NCI-H526 (cell line): ENCODE measurements around the gene ENO3.

ENCODE experiments used
- DNase-seq, 2 experiments: peaks; one replicate each; lab custom pipeline; 2025; lab: John Stamatoyannopoulos, UW

ENO3 gene

DNA sequence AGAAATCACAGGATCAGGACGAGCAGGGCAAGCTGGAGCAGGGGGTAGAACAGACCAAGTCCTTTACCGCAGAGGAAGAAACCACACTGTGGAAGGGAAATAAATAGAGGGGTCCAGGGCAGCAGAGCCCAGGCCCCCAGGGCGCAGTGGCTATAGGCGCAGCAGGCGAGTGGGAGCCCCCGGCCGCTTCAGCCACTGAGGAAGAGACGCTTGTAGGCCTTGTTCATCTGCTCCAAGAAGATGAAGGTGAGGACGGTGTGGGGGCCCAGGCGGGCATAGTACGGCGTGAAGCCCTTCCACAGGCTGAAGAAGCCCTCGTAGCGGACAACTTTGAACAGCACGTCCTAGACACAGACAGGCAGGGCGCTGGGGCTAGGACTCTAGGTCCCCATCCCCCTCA is 13.4 kb upstream of the ENO3 start:
- no peak for DNase-seq

DNA sequence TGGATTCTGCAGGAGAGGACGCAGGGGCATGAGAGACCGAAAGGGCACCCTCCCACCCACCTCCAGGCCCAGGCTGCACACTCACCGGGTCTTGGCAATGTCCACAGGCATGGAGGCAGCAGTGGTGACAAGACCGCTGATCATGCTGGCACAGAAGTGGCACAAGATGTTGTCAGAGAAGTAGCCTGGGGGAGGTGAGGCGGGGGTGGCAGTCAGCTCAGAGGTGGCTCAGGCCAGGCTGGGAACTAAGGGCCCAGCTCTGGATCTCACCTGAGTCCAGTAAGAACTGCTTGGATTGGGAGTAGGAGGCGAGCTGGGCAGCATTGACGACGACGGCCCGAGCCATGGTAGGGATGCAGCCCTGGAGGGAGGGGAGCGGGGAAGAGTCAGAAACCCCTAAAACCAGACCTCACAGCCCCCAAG is 12.8 kb upstream of the ENO3 start:
- no peak for DNase-seq

DNA sequence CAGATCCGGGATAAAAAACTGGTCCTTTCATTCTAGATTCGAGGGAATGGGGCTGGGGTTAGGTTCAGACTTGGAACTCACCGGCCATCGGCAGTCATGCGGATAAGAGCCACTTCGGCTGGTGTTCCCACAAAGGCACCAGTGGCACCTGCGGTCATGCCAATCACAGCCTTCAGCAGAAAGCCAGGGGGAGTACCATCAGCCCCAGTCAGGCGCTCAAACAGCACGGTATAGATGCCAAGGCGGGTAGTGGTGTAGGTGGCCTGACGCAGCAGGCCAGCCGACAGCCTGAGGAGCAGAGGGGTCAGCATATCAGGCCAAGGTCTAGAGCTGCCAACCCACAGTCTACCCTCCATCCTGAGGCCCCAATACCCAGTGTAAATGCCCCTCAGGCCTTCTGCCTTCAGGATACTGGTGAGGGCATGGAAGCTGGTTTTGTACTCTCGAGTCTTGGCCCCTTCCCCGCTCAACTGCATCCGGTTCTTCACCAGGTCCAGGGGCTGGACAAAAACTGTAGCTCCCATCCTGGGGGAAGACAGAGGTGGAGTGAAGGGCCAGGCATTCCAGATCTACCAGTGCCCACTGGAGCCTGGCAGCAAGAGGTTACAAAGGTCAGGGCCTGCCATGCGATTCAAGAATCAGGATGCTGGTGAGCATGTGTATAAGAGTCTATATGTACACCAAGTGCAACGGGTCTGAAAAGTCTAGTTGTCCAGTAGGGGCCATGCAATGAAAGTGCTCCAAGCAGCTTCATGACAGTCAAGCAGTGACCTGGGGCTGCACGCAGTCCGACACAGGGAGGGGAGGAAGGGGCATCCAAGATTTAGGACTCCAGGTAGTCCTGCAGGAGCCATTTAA is 12.0 kb upstream of the ENO3 start:
- no peak for DNase-seq

DNA sequence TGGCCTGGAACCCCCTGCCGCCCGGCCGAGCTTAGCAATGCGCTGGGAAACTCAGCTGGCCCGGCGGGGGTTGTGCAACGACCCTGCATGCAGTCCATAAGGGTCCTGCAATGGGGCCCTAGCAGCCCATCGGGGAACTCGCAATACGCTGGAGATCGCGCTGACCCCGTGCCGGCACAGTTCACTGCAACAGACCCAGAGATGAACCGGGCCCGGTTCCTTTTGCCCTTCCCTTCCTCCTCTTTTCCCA is 11.4 kb upstream of the ENO3 start:
- no peak for DNase-seq

DNA sequence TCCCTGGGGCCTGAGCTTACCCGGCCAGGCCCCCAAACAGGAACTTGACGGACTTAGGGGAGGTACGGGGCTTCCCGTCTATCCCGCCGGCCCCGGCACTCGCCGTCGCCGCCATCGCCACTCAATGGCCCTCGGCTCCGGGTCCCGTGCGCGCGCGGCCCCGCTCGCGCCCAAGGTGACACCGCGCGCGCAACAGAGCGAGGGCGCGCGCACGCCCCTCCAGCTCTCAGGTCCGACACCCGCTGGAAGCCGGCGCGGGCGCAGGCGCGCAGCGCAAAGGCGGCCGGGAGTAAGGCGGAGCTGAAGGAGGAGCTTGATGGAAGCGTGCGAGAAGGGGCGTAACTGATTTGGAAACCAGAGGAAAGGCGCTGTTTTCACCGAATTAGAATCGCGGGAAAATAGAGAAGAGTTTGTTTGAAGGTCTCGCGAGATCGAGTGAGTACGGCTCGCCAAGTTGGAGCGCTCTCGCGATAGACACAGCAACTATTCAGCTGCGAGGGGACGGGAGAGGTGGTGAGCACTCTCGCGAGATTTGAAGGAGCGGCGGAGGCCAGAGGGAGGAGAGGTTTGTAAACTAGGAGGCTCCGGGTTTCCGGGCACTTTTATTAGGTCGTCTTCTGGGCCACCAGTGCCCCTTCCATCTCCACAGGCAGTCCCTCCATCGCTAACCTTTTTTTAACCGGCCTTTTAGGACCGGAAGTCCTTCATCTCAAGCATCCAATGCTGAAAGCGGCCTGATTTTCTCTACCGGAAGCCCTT is 10.9 kb upstream of the ENO3 start, which contains the start of the genes RNF167 and SLC25A11:
Gene RNF167, plus strand, starts transcription at position 473 of the 759 bp plus-strand sequence. CDS start 642 bp downstream, outside the sequence.
Gene SLC25A11, minus strand, starts transcription at position 251 of the 759 bp plus-strand sequence. Its CDS starts 136 bp downstream, at position 115.
- DNase-seq: peak; percentile 96 to 97

DNA sequence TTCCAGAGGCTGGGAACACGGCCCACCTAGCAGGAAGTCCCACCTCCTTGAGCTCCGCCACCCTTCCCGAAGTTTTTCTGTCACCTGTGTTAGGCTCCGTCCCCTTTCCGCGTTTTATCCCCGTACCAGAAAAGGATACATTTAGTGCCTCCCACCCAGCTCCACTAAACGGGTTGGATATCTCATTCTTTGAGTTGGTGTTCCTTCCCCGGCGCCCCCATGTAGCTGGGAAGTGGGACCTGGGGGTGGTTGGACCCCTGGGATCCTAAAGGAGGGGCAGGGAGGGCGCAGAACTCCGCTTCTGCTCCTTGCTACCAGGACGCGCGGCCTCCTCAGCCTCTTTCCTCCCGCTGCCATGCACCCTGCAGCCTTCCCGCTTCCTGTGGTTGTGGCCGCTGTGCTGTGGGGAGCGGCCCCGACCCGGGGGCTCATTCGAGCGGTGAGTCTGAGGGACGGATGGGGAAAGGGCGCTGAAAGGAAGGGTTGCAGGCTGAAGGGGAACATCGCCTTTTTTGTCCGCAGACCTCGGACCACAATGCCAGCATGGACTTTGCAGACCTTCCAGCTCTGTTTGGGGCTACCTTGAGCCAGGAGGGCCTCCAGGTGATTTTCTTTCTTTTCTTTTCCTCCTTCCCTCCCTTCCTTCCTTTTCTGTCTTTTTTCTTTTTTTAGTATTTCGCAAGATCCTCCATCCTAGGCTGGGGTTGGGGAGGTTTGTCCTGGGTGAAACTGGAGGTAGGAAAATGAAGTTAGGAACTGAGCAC is 10.2 kb upstream of the ENO3 start:
- DNase-seq: no peak

DNA sequence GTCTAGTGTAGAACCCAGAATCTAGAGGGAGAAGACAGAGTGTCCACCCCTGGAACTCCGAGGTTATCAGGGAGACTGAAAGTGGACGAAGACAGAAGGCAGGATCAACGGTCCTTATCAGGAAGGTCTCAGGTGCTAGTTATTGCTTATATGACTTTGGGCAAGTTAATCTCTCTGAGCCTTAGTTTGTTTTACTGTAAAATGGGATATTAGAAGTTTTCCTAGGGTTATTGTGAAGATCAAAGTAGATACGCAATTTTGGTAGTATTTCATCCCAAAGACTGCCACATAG is 9.7 kb upstream of the ENO3 start:
- no peak for DNase-seq

DNA sequence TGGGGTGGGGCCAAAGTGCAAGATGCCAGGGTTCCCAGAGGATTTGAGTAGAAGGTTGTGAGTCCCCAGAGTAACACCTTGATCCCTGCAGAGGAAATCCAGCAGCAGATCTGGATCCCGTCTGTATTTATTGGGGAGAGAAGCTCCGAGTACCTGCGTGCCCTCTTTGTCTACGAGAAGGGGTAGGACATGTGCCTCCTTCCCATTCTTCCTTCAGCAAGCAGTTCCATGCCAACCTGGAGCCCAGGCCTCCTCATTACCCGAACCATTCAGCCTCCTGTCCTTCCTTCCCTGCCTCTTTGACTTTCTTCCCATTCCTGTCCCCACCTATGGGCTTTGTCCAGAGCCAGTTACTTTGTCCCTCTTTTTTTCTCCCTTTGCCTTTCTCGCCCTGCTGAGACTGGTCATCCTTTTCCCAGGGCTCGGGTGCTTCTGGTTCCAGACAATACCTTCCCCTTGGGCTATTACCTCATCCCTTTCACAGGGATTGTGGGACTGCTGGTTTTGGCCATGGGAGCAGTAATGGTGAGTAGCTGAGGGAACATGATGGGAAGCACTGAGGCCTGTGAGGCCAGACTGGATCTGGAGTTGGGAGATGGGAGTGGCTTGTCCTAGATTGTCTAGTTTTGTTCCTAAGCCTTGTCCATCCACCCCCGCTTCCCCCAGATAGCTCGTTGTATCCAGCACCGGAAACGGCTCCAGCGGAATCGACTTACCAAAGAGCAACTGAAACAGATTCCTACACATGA is 8.0 kb upstream of the ENO3 start:
- DNase-seq: no peak

DNA sequence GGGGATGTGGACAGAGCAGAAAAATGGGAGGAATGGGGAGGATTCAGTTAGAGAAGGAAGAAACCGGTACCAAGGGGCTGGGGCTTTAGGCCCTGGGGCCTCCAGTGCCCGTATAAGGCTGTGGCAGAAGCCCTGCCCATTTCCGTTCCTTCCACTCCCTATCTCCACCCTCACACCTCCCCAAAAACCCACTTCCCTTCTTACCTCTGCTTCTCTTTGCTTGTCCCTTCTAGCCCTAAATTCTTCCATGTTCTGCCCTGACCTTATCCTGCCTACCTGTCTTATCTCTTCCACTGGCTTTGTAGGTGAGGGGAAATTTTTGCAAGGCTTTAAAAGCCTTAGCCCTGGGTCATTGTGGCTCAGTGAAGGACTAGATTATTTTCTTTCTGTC is 6.8 kb upstream of the ENO3 start:
- DNase-seq: no peak

DNA sequence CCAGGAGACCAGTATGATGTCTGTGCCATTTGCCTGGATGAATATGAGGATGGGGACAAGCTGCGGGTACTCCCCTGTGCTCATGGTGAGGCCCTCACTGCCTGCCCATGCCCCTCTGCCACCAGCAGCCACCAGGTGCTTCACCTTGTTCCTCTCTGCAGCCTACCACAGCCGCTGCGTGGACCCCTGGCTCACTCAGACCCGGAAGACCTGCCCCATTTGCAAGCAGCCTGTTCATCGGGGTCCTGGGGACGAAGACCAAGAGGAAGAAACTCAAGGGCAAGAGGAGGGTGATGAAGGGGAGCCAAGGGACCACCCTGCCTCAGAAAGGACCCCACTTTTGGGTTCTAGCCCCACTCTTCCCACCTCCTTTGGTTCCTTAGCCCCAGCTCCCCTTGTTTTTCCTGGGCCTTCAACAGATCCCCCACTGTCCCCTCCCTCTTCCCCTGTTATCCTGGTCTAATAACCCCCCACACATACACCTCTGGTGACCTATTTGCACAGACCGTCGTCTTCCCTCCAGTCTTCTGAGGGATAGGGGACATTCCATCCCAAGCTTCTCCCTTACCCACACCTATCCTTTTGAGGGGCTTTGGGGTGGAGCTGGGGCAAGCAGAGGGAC is 6.3 kb upstream of the ENO3 start:
- DNase-seq: no peak

DNA sequence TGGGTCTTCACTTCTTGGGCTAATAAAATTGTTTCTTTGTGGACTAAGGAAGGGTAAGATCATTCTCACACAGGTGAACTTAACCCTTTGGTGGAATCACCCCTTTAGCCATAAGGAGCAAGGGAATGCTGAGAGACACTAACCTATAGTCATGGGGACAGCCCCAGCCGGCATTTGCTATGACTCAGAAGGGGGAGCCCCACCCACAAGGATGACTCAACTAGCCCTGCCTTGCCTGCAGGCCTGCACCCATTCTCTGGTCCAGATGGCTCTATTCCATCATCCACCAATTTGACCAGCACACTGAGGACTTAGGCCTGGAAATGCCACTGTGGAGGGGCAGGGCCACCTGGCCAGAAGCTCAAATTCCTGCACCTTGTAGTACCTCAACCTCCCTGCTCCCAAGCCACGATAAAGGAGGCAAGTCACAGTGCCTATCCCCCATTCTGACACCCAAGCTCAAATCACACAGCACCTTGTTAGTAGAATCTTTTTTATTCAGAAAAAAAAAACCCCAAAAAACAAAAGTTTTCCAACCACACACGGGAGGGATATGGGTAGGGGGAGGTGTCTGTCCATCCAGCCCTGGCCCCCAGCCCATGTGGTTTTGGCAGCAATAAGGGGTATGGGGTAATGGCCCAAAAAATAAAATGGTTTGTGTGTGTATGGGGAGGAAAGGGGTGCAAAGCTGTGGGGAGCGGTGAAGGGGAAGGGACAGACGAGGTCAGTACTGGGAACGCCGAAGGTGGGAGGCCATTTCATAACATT is 5.6 kb upstream of the ENO3 start:
- no peak for DNase-seq

DNA sequence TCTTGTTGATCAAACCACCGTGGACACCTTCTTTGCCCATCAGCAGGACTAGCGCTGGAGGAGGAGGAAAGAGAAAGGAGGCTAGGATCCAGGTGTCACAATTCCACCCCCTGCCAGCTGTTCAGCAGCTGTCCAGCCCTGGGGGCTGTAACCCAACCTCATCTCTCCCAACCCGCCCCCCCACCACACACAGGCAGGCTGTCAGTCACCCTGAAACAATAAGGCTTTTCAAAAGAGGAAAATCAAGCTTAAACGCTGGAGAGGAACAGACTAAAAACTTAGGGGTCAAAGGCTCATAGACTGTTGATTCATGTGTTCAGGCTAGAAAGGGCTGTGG is 5.0 kb upstream of the ENO3 start:
- no peak for DNase-seq

DNA sequence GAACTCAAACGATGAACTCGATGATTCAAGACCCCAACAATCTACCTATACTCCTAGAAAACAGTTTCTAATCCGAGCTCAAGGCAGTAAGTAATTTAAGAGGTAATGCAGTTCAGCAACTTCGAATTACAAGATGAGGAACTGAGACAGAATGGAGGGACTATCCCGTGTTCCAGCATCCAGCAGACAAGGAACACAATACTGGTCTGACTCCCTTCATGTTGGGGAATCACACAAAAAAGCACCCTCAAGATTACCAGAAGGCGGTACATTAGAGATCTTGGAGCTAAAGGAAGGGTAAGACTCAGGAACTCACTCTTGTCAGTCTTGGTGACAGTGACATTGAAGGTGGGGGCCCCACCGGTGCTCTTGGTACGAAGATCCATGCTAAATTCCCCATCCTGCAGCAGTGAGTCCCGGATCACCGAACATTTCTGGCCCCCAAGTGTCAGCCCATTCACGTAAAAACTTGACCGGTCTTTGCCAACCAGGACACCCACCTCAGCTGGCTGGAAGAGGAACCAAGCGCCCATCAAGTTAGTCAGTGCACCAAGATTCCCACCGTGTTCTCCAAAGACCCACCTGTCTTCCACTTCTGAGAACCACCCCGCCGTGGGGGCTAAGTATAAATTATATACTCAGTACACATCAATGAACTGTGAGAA is 4.5 kb upstream of the ENO3 start:
- DNase-seq: no peak

DNA sequence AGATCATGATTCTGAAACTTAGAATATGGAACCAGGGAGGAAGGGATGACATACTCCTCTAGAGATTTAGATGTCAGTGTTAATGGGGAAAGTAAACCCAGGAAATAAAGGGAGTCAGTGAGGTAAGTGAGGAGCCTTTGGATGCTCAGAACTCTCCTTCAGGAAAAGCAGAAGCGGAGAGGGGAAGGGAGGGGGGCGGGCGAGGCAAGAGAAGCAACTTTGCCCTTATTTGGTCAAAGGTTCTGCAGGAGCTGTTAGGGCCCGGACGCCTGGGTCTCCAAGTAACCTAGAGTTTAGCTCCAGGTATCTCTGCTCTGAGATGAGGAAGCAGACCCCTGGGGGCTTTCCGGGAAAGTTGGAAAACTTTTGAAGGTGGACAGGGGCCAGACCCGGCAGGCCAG is 3.9 kb upstream of the ENO3 start:
- DNase-seq: no peak

DNA sequence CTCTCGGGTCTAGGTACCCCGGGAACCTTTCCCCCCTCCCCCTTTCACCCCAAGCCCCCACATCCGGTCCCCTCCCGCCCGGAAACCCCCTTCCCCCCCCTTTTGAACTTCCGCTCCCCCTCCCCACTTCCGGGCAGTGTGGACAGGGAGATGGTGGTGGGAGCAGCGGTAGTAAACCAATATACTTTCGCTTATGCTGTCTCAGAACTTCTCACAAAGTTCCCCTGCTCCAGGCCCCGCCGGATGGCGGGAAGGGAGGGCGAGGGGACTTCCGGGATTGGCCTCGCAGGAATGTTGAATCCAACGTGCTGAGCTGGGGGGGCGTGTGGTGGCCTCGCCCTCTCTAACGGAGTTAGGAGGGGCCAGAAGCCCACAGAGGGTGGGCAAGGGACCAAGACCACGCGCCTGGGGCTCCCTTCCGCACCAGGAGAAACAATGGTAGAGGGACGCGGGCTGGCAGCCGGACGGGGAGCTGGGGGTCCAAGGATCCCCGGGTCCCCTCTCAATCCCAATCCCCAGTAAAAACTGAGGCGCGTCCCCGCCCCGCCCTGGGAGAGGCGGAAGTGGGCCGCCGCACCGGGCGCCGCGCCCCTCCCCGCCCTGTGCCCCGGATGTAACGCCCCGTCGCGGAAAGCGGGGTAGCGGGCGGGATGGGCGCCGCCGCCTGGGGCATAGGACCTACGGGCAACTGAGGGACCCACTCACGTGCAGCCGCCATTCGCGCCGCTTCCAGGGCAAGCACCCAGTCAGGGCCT is 3.3 kb upstream of the ENO3 start:
- DNase-seq: peak in 1 of 2 experiments; percentile 33

DNA sequence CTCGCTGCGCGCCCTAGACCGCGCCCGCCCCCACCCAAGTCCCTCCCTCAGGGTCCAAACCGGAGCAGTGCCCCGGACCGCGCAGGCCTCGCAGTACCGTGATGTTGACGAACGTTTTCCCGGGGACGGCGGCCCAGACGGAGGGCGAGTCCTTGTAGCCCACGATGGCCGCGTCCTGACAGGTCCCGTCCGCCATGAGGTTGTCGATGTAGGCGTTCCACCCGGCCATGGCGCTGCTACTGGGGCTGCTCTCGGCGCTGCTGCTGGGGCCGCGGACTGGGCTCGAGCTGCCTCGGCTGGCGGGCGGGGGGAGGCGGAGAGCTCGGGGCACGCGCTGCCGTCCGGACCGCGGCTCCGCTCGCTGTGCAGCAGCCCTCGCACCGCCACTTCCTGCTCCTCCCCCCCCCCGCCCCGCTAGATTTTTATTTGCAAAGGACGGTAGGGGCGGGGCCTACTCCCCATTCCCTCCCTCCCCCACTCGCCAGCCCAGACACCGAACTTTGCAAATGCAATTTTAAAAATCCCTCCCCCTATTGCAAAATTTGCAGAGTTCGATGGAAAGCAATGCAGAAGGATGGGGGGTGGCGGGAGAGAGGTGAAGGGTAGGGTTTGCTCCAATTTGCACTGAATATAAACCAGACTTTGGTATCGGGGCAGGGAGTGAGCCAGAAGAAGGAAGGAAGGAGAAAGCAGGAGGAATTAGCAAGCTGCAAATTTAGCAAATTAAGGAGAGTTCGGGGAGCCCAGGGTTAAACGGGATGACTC is 2.6 kb upstream of the ENO3 start, which contains the start of gene PFN1:
Gene PFN1, minus strand, starts transcription at position 365 of the 765 bp plus-strand sequence. Its CDS starts 136 bp downstream, at position 229.
- peak; percentile 48 to 87 for DNase-seq

DNA sequence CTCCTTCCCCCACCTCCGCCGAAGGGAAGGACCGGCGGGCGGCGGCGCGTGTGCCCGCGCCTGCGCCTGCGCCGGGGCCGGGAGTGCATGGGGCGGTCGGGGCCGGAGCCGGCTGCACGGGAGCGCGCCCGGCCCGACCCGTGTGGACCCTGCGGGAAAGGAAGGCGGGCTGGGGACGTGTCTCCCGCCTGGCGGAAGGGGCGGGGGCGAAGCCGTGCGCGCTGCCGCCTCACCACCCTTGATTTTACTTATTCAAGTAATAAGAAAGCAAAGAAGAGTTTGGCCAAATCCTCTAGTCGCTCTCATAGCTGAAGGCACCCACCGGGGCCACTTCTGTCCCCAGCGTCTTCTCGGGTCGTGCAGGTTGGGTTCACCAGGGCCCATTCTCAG is 2.0 kb upstream of the ENO3 start:
- DNase-seq: peak in 1 of 2 experiments; percentile 88

DNA sequence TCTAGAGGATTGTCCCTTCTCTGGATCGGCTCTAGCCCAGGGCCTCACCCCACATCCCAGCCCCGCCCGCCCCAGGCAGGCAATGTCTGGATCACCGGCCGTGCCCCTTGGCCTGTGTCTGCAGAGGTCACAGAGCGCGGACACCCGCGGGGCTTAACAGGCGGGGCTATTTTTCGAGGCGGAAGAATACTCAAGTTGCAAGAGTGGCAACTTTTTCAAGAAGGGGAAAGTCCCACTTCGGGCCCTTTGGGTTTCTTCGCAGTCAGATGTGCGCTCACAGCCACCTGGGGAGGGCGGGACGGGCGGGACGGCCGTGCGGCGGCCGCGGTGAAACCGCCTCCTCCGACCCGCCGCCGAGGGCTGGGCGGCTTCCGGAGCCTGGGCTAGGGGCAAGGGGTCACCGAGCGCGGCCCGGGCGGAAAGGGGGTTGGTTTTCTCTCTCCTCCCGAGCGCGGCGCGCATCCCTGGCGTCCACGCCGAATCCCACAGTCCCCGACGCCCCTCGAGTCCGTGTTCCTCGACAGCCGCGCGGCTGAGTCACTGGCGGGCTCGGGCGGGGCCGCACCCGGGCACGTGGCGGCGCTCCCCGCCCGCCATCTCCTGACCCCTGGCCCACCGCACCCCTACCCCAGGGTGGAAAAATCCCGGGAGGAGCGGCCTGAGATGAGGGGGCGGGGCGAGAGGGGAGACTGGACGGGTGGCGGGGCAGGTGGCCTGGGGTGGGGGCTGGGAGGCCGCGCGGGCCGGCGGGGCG is 1.4 kb upstream of the ENO3 start:
- DNase-seq: peak in 1 of 2 experiments; percentile 71
